Left kidney (tissue), 2 donors: ENCODE data around the gene DNAH11. TPM values are rescaled to one million over a fixed set of nuclear protein-coding genes. Genes with fewer than 3 reads are reported as not detected.

ENCODE experiments used
- DNase-seq: peaks from one replicate; pipeline ENCODE4 v3.0.0-alpha.2; 2013
- polyA plus RNA-seq: library from polyadenylated mRNA; unstranded; fragments of 120-200 nt; gene quantifications from one replicate; pipeline ENCODE4 v1.2.1, GENCODE V29; 2013; ENCODE audit not compliant: insufficient read length

Gene DNAH11
- polyA plus RNA-seq, 1 donor, result 3.3 TPM

GRCh38 chr7:21938463-21938862 is 395.6 kb downstream of the DNAH11 start:
- no peak for DNase-seq

GRCh38 chr7:21939136-21939857 is 396.5 kb downstream of the DNAH11 start:
- DNase-seq, result no peak

- no peak for DNase-seq
Measured at GRCh38 chr7:21939858-21940372, 397.1 kb downstream of the DNAH11 start.

GRCh38 chr7:21941611-21942141 is 398.8 kb downstream of the DNAH11 start:
- DNase-seq, result no peak

- no peak for DNase-seq
Measured at GRCh38 chr7:21942955-21943354, 400.1 kb downstream of the DNAH11 start.

GRCh38 chr7:21943436-21943835 is 400.6 kb downstream of the DNAH11 start:
- no peak for DNase-seq

GRCh38 chr7:21944616-21945453 is 402.0 kb downstream of the DNAH11 start:
- peak; percentile 59 for DNase-seq

- DNase-seq, result peak; percentile 78
Measured at GRCh38 chr7:21945454-21946221, 402.8 kb downstream of the DNAH11 start, which contains the start of gene CDCA7L. Gene CDCA7L, minus strand, starts transcription at chr7:21945899. Its CDS starts 95 bp downstream, at chr7:21945804.

- DNase-seq, result no peak
Measured at GRCh38 chr7:21946222-21946709, 403.4 kb downstream of the DNAH11 start.

- DNase-seq, result no peak
Measured at GRCh38 chr7:21947056-21947455, 404.2 kb downstream of the DNAH11 start.

- DNase-seq, result no peak
Measured at GRCh38 chr7:21947946-21948345, 405.1 kb downstream of the DNAH11 start.

GRCh38 chr7:21948364-21948763 is 405.5 kb downstream of the DNAH11 start:
- DNase-seq, result no peak

GRCh38 chr7:21948887-21949540 is 406.2 kb downstream of the DNAH11 start:
- DNase-seq, result no peak

Other genes starting within 250 kb of the DNAH11 start
- 17.0 TPM for gene SP4, start 115.0 kb upstream of the DNAH11 start, polyA plus RNA-seq